ENCODE results near the gene ZIC4.

- TF ChIP-seq CTCF (IDR thresholded peaks at IDR 0.05) = no peak
- no peak for TF ChIP-seq POLR2A (IDR thresholded peaks at IDR 0.05)
Observed at GRCh38 chr3:147387885-147388699, 18.3 kb downstream of the ZIC4 start.
